HG03575 (cell line): Measurements from ENCODE around the gene PEPD.

Experiments used
- ATAC-seq: cut with Tn5 transposase; IDR thresholded peaks from one replicate; pipeline ENCODE4 v1.9.1; 2021; ENCODE audit not compliant: unreplicated experiment, insufficient number of reproducible peaks, low FRiP score; ENCODE audit errors: extremely low read depth

Gene PEPD

DNA sequence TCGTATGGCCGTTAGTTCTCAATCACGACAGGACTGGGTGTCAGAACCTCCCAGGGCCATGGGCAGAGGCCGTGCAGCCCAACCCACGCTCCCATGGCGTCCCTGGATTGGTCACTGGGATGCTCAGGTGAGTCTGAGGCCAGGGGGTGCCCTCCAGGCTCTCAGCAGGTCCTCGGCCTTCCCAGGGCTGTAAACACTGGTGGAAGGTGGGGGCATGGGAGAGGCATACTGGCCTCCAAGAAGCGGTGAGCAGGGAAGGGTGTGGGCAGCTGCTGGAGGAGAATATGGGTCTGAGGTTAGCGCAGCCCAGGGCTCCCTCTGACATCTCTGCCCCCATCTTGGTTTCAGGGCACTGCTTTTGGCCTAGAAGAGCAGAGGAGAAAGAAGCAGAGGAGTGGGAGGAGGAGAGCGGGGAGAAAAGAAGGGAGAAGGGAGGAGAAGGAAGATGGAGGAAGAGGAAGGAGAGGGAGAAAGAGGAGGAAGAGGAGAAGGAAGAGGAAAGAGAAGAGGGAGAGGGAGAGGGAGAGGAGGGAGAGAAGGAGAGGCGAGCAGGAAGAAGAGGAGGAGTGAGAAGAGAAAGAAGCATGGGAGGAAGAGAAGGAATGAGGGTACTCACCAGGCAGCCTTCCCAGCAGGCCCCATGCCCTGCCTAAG, 85.8 kb downstream of the PEPD start:
- ATAC-seq: no peak

DNA sequence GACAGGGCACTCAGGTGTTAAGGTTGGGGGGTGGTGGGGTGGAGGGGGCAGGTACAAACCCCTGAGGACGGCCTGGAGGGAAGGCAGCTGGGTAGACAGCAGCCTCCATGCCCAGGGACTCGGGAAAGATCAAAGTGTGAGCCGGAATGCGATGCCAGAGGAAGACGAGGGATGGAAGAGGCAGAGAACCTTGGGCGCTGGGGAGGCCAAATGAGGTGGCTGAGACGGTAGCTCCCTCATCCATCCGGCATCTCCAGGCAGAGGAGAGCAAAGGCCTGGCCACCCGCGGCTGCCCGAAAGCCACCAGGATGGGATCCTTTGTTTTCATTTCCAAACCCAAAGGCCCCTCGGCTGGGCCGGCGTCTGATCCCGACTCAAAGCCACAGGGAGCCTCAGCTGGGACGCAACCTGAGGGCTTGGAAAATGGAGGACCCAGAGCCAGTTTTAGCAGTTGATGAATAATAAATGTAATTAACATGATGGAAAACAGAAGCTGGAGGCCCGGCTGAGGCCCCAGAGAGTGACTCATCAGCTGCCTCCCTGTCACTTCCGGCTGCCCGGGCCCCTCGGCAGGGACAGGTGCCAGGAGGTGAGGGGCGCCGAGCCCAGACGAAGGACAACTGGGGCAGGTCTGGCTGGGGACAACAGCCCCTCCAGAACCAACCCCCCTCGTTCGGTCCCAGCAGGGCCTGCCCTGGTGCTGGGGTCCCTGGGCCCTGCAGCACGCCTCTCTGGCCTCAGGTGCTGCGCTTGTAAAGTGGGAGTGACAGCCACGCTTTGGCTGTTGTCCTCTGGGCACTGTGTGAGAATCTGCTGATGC, 86.5 kb downstream of the PEPD start:
- no peak for ATAC-seq

- ATAC-seq: no peak
These were observed 87.3 kb downstream of the PEPD start for GRCh38 chr19:33434069-33434885.

- no peak for ATAC-seq
These were observed 89.0 kb downstream of the PEPD start for GRCh38 chr19:33432446-33433170.

DNA sequence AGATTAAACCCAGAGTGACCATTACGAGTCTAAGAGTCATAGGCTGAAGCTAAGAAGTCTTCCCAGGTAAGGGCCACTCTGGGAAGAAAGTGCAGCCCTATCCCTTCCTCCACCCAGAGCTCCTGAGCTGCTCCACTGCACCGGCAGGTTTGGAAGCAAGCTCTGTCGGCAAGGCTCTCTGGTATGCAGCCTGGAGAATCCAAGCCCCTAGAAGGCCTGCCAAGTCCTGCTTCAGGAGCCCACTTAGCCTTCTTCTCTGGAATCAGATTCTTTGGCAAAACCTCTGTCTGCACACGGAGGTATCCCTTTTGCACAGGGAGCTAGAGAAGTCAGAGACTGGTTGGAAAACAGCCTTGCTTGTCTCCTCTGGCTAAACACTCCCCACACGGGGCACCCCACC, 89.6 kb downstream of the PEPD start:
- no peak for ATAC-seq

DNA sequence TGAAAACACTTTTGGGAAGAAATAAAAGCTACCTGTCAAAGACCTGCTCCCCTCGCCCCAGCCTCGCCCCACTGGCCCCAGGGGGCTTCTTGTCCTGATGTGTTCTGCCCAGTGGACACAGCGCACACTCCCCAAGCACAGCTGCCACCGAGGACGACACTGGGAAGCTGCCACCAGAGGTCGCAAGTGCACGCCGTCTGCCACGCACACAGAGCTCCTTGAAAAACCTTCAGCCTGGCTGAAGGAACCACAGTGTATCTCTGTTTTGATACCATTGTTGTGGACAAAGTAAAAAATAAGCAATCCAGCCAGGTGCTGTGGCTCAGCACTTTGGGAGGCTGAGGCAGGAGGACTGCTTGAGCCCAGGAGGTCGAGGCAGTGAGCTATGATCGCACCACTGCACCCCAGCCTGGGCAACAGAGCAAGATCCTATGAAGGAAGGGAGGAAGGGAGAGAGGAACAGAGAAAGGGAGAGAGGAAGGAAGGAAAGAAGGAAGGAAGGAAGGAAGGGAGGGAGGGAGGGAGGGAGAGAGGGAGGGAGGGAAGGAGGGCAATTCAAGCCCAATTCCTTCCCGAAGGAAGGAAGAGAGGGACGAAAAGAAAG, 90.8 kb downstream of the PEPD start:
- ATAC-seq: no peak

GRCh38 chr19:33429891-33430673, 91.5 kb downstream of the PEPD start:
- ATAC-seq: no peak

- no peak for ATAC-seq
These were observed 92.9 kb downstream of the PEPD start for GRCh38 chr19:33428627-33429125.

GRCh38 chr19:33427801-33428626, 93.6 kb downstream of the PEPD start:
- no peak for ATAC-seq

DNA sequence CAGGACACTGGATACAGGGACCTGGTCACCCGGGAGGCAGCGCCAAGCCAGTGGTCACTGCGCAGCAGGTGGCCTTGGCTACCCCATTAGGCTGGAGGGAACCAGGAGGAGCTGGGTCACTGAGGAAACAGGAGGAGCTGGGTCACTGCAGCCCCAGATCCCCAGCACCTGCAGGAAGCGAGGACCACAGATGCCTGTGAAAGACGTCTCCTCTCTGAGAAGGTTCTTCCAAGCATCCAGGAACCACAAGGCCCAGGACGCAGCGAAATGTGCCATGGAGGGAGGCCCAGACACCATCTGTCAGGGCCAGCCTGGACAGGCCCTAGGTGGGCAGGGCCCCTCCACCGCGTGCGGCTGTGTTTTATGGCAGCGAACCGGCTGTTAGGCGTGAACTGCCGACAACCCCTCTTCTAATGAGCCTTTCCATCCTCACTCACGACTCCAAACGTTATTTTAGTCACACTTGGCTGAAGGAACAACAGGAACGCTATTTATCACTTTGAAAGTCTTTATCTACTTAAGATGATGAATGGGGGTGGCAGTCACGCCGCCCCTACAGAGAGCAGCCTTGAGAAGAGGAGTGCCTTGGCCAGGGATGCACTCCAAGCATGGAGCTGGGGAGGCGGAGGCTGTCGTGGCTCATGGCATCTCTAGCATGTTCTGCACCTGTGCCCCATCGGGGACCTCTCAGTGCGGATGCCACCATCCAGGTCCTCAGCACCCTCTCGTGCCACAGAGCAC, 94.8 kb downstream of the PEPD start:
- ATAC-seq: no peak

DNA sequence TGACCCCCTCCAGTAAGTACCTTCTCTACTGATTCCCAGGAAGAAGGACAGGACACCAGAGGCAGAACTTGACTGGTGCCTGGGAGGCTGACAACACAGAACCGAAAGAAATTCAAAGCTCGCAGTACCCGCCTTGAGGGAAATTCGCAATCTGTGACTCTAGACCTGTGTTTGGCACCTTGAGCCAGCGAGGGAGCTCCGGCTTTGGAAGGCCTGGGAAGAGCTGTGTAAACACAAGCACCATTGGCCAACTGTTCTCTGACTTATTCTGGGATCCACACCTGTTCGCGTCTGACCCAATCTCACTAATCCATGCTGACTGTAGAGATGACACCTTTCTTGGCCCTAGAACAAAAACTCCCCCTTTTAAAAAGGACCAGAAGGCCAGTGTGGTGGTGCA, 97.4 kb downstream of the PEPD start:
- ATAC-seq: no peak

DNA sequence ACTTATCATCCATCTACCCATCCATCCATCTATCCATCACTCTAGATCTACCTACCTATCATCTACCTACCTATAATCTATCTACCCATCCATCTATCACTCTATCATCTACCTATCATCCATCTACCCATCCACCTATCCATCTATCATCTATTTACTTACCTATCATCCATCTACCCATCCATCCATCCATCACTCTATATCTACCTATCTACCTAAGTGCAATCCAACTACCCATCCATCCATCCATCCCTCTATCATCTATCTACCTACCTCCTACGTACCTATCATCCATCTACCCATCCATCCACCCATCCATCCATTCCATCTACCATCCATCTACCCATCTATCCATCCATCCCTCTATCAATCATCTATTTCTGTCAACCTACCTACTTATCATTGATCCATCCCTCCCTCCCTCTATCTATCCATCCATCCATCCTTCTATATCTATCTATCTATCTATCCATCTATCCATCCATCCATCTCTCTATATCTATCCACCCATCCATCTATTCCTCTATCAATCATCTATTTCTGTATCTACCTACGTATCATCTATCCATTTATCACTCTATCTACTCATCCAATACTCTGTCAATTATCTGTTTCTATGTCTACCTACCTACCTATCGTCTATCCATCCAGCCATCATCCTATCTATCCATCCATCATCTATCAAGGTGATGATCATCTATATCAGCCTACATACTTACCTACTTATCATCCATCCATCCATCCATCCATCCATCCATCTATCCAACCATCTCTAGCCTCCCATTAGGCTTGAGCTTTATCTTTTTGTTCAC, 99.0 kb downstream of the PEPD start:
- no peak for ATAC-seq

DNA sequence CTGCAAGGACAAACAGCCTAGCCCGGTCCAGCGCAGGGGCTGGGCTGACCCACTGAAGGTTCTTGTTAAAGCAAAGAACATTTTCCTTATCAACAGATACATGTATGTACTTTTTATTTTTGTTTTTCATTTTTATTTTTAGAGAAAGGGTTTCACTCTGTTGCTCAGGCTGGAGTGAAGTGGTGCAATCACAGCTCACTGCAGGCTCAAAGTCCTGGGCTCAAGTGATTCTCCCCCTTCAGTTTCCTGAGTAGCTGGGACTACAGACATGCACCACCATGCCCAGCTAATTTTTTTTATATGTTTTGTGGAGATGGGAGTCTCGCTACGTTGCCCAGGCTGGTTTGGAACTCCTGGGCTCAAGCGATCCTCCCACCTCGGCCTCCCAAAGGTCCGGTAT, 100.2 kb downstream of the PEPD start:
- no peak for ATAC-seq

- no peak for ATAC-seq
These were observed 100.8 kb downstream of the PEPD start for GRCh38 chr19:33420821-33421220.

- no peak for ATAC-seq
These were observed 101.8 kb downstream of the PEPD start for GRCh38 chr19:33419788-33420130.
